SK-N-SH treated with all-trans-retinoic acid at 6 μM for 48 hours (cell line): ENCODE measurements around the gene PTPRT.

Source experiments
- ATAC-seq: fragments of 200-7000 bp; cut with Tn5 transposase; 3 replicates; pipeline ENCODE4 v1.9.1; 2020; ENCODE audit warnings: mild to moderate bottlenecking, moderate library complexity
- ARNTL ChIP-seq: fragments of 450-650 bp; formaldehyde crosslinking; IDR thresholded peaks from 2 replicates; pipeline ENCODE4 v1.5.0; 2020; ENCODE audit warnings: low read depth, mild to moderate bottlenecking, moderate library complexity, borderline replicate concordance
- BACH2 ChIP-seq: fragments of 250-450 bp; sonication (Bioruptor Pico); IDR thresholded peaks from 2 replicates; pipeline ENCODE4 v1.9.0; 2021; ENCODE audit warnings: mild to moderate bottlenecking, borderline replicate concordance
- CSRNP3 ChIP-seq: fragments of 250-450 bp; sonication (Bioruptor Pico); IDR thresholded peaks from 2 replicates; pipeline ENCODE4 v1.5.1; 2021; ENCODE audit warnings: mild to moderate bottlenecking, moderate library complexity
- ISL1 ChIP-seq: fragments of 250-450 bp; sonication (Bioruptor Pico); IDR thresholded peaks from 2 replicates; pipeline ENCODE4 v2.1.2; 2022; ENCODE audit warnings: mild to moderate bottlenecking, moderate library complexity
- OSR1 ChIP-seq: fragments of 250-450 bp; sonication (Bioruptor Pico); IDR thresholded peaks from 2 replicates; pipeline ENCODE4 v1.8.0; 2022; ENCODE audit warnings: moderate library complexity, mild to moderate bottlenecking, inconsistent platforms
- PATZ1 ChIP-seq: fragments of 250-450 bp; sonication (Bioruptor Pico); IDR thresholded peaks from 2 replicates; pipeline ENCODE4 v1.8.0; 2020; ENCODE audit warnings: mild to moderate bottlenecking, moderate library complexity, borderline replicate concordance
- POU6F1 ChIP-seq: fragments of 250-450 bp; sonication (Bioruptor Pico); IDR thresholded peaks from 2 replicates; pipeline ENCODE4 v1.8.0; 2021; ENCODE audit warnings: low read depth, mild to moderate bottlenecking, moderate library complexity, borderline replicate concordance
- PPARA ChIP-seq: fragments of 250-450 bp; sonication (Bioruptor Pico); IDR thresholded peaks from 2 replicates; pipeline ENCODE4 v1.5.0; 2020; ENCODE audit warnings: mild to moderate bottlenecking, borderline replicate concordance
- RARB ChIP-seq: fragments of 250-450 bp; sonication (Bioruptor Pico); IDR thresholded peaks from 2 replicates; pipeline ENCODE4 v1.8.0; 2021; ENCODE audit warnings: mild to moderate bottlenecking, moderate library complexity
- SNAI2 ChIP-seq: fragments of 250-450 bp; sonication (Bioruptor Pico); IDR thresholded peaks from 2 replicates; pipeline ENCODE4 v1.5.0; 2020; ENCODE audit warnings: mild to moderate bottlenecking, moderate library complexity
- TCF4 ChIP-seq: fragments of 250-450 bp; sonication (Bioruptor Pico); IDR thresholded peaks from 2 replicates; pipeline ENCODE4 v1.8.0; 2021; ENCODE audit warnings: mild to moderate bottlenecking, moderate library complexity, borderline replicate concordance
- TOX ChIP-seq: fragments of 250-450 bp; sonication (Bioruptor Pico); IDR thresholded peaks from 2 replicates; pipeline ENCODE4 v1.8.0; 2021; ENCODE audit warnings: mild to moderate bottlenecking, moderate library complexity, borderline replicate concordance
- TSHZ2 ChIP-seq: fragments of 250-450 bp; sonication (Bioruptor Pico); IDR thresholded peaks from 2 replicates; pipeline ENCODE4 v1.5.0; 2020; ENCODE audit warnings: mild to moderate bottlenecking, moderate library complexity
- ZC3H10 ChIP-seq: fragments of 250-450 bp; sonication (Bioruptor Pico); IDR thresholded peaks from 2 replicates; pipeline ENCODE4 v1.5.1; 2021; ENCODE audit warnings: mild to moderate bottlenecking, moderate library complexity
- ZFP3 ChIP-seq: fragments of 250-450 bp; sonication (Bioruptor Pico); IDR thresholded peaks from 2 replicates; pipeline ENCODE4 v1.5.0; 2020; ENCODE audit warnings: mild to moderate bottlenecking, moderate library complexity
- ZFP30 ChIP-seq: fragments of 450-650 bp; formaldehyde crosslinking; IDR thresholded peaks from 2 replicates; pipeline ENCODE4 v1.5.0; 2022; ENCODE audit warnings: mild to moderate bottlenecking, moderate library complexity
- ZNF70 ChIP-seq: fragments of 450-650 bp; formaldehyde crosslinking; IDR thresholded peaks from 2 replicates; pipeline ENCODE4 v1.5.0; 2020; ENCODE audit warnings: mild to moderate bottlenecking, moderate library complexity
- ZNF8 ChIP-seq: fragments of 450-650 bp; formaldehyde crosslinking; IDR thresholded peaks from 2 replicates; pipeline ENCODE4 v1.5.0; 2020; ENCODE audit warnings: mild to moderate bottlenecking, moderate library complexity

The PTPRT gene

GRCh38 chr20:42402455-42402854, 787.3 kb downstream of the PTPRT start:
- ATAC-seq: no peak
- no peak for TF ChIP-seq ZFP30
- no peak for TF ChIP-seq POU6F1
- no peak for TF ChIP-seq TSHZ2
- no peak for TF ChIP-seq ZNF8 (CRISPR knock-in tag)
- TF ChIP-seq CSRNP3 (CRISPR knock-in tag): no peak
- no peak for TF ChIP-seq PATZ1
- TF ChIP-seq PPARA (CRISPR knock-in tag): no peak
- TF ChIP-seq OSR1 (CRISPR knock-in tag): no peak

- TF ChIP-seq CSRNP3 (CRISPR knock-in tag) (no peak), ZNF70 (CRISPR knock-in tag) (no peak), ARNTL (CRISPR knock-in tag) (no peak), ZFP30 (no peak), TSHZ2 (no peak), SNAI2 (CRISPR knock-in tag) (no peak), TCF4 (CRISPR knock-in tag) (no peak), ZC3H10 (CRISPR knock-in tag) (no peak)
These were observed 788.1 kb downstream of the PTPRT start for GRCh38 chr20:42401613-42402012.

GRCh38 chr20:42399802-42400201, 789.9 kb downstream of the PTPRT start:
- no peak for ATAC-seq
- TF ChIP-seq ISL1 (CRISPR knock-in tag) (no peak), RARB (CRISPR knock-in tag) (no peak), ZFP3 (CRISPR knock-in tag) (no peak), POU6F1 (no peak), OSR1 (CRISPR knock-in tag) (no peak), CSRNP3 (CRISPR knock-in tag) (no peak), TSHZ2 (no peak), ZNF70 (CRISPR knock-in tag) (no peak), TOX (no peak), BACH2 (CRISPR knock-in tag) (no peak), ARNTL (CRISPR knock-in tag) (no peak), ZNF8 (CRISPR knock-in tag) (no peak)

More at GRCh38 chr20:42401613-42402012, 788.1 kb downstream of the PTPRT start:
- no peak for ATAC-seq
